Activated T-helper 1 cell treated with Interleukin-2 at 50 U/mL for 16 hours (primary cell): Measurements from ENCODE around the gene IQCH.
"Not testable (repeated sequence)": the region's sequence is repeated elsewhere in the genome, so short reads cannot be mapped to it uniquely, and the experiment has no call there.

Source experiments
- DNase-seq: peaks from one replicate; pipeline ENCODE4 v3.0.0-alpha.2; 2020; ENCODE audit warnings: low read depth

IQCH gene

GRCh38 chr15:67397139-67397538 lies 142.6 kb downstream of the IQCH start:
- DNase-seq = no peak

GRCh38 chr15:67399925-67400324 lies 145.3 kb downstream of the IQCH start:
- DNase-seq = no peak

- DNase-seq = no peak
Observed at GRCh38 chr15:67400890-67401289, 146.3 kb downstream of the IQCH start.

- no peak for DNase-seq
Observed at GRCh38 chr15:67401336-67401735, 146.8 kb downstream of the IQCH start.

GRCh38 chr15:67403428-67404154 lies 149.0 kb downstream of the IQCH start:
- DNase-seq = no peak

GRCh38 chr15:67405208-67406191 lies 150.9 kb downstream of the IQCH start:
- no peak for DNase-seq

- no peak for DNase-seq
Observed at GRCh38 chr15:67406257-67406861, 151.8 kb downstream of the IQCH start.

- DNase-seq = no peak
Observed at GRCh38 chr15:67407786-67408185, 153.2 kb downstream of the IQCH start.

- no peak for DNase-seq
Observed at GRCh38 chr15:67409175-67409574, 154.6 kb downstream of the IQCH start.

- no peak for DNase-seq
Observed at GRCh38 chr15:67411486-67411885, 156.9 kb downstream of the IQCH start.

- DNase-seq = no peak
Observed at GRCh38 chr15:67413770-67414390, 159.3 kb downstream of the IQCH start.

- DNase-seq = no peak
Observed at GRCh38 chr15:67415181-67415580, 160.6 kb downstream of the IQCH start.

GRCh38 chr15:67416891-67417290 lies 162.3 kb downstream of the IQCH start:
- no peak for DNase-seq

- no peak for DNase-seq
Observed at GRCh38 chr15:67419705-67420104, 165.1 kb downstream of the IQCH start.

- DNase-seq = no peak
Observed at GRCh38 chr15:67420137-67420536, 165.6 kb downstream of the IQCH start.

GRCh38 chr15:67421105-67421504 lies 166.5 kb downstream of the IQCH start:
- no peak for DNase-seq

GRCh38 chr15:67422296-67422695 lies 167.7 kb downstream of the IQCH start:
- DNase-seq = no peak

GRCh38 chr15:67433495-67434099 lies 179.0 kb downstream of the IQCH start:
- no peak for DNase-seq

GRCh38 chr15:67436351-67437250 lies 182.0 kb downstream of the IQCH start:
- DNase-seq = not testable (repeated sequence)

GRCh38 chr15:67444100-67444499 lies 189.5 kb downstream of the IQCH start:
- DNase-seq = no peak

- DNase-seq = no peak
Observed at GRCh38 chr15:67446449-67446848, 191.9 kb downstream of the IQCH start.
